Activated CD4-positive, alpha-beta T cell treated with anti-CD3 and anti-CD28 coated beads, Interleukin-2, Interleukin-4, amounts not matched to agents 100 ng/mL and 50 ng/mL, durations not matched to agents 16 hours and 8 hours (primary cell): Measurements from ENCODE around the gene SYCE3.
A peak's percentile ranks its signal among the peaks of the same experiment; 100 is the strongest.

Experiments used
- DNase-seq: peaks from one replicate; pipeline ENCODE4 v3.0.0-alpha.2; 2020; ENCODE audit warnings: low spot score

The SYCE3 gene

GRCh38 chr22:50518606-50519005, 44.1 kb downstream of the SYCE3 start:
- DNase-seq = no peak

- DNase-seq = no peak
Observed at GRCh38 chr22:50517495-50518260, 45.0 kb downstream of the SYCE3 start.

- no peak for DNase-seq
Observed at GRCh38 chr22:50516891-50517290, 45.8 kb downstream of the SYCE3 start.

GRCh38 chr22:50516068-50516467, 46.7 kb downstream of the SYCE3 start:
- DNase-seq = no peak

- no peak for DNase-seq
Observed at GRCh38 chr22:50513175-50513574, 49.5 kb downstream of the SYCE3 start.

- DNase-seq = no peak
Observed at GRCh38 chr22:50508897-50509296, 53.8 kb downstream of the SYCE3 start.

- peak; percentile 98 for DNase-seq
Observed at GRCh38 chr22:50507991-50508884, 54.5 kb downstream of the SYCE3 start, which contains the start of gene NCAPH2. Gene NCAPH2, plus strand, starts transcription at chr22:50508224. Its CDS starts 114 bp downstream, at chr22:50508338.

GRCh38 chr22:50507421-50507990, 55.2 kb downstream of the SYCE3 start, which contains the start of gene LMF2:
Gene LMF2, minus strand, starts transcription at chr22:50507702. Its CDS starts 27 bp downstream, at chr22:50507675.
- DNase-seq = peak; percentile 91

GRCh38 chr22:50506611-50507420, 55.9 kb downstream of the SYCE3 start:
- no peak for DNase-seq

- no peak for DNase-seq
Observed at GRCh38 chr22:50505776-50506610, 56.7 kb downstream of the SYCE3 start.

GRCh38 chr22:50505276-50505775, 57.4 kb downstream of the SYCE3 start:
- DNase-seq = no peak

- no peak for DNase-seq
Observed at GRCh38 chr22:50504369-50505211, 58.1 kb downstream of the SYCE3 start.

GRCh38 chr22:50503475-50504145, 59.1 kb downstream of the SYCE3 start:
- no peak for DNase-seq

GRCh38 chr22:50502628-50503474, 59.9 kb downstream of the SYCE3 start:
- no peak for DNase-seq

GRCh38 chr22:50502096-50502495, 60.6 kb downstream of the SYCE3 start:
- no peak for DNase-seq
